BE2C (cell line): ENCODE measurements around the gene KIN.

Source experiments
- DNase-seq: peaks from one replicate; pipeline ENCODE4 v3.0.0-alpha.2; 2020
- H3K27me3 ChIP-seq: fragments of 250-450 bp; sonication (Bioruptor Pico); 2 replicates; pipeline ENCODE4 v1.5.1; 2020; ENCODE audit warnings: mild to moderate bottlenecking
- H3K36me3 ChIP-seq: fragments of 250-450 bp; sonication (Bioruptor Pico); 2 replicates; pipeline ENCODE4 v1.5.1; 2020; ENCODE audit warnings: mild to moderate bottlenecking
- H3K4me1 ChIP-seq: fragments of 250-450 bp; sonication (Bioruptor Pico); 2 replicates; pipeline ENCODE4 v1.5.1; 2020
- H3K4me3 ChIP-seq: 2 replicates; pipeline ENCODE4 v1.5.1; 2011; ENCODE audit warnings: low read depth, low read length
- H3K9me3 ChIP-seq: fragments of 250-450 bp; sonication (Bioruptor Pico); 2 replicates; pipeline ENCODE4 v1.5.1; 2020
- TF ChIP-seq, protein P1 (sequence below): IDR thresholded peaks from 2 replicates; pipeline ENCODE4 v1.5.1; 2012; ENCODE audit warnings: mild to moderate bottlenecking, low read depth, low read length

KIN gene

DNA sequence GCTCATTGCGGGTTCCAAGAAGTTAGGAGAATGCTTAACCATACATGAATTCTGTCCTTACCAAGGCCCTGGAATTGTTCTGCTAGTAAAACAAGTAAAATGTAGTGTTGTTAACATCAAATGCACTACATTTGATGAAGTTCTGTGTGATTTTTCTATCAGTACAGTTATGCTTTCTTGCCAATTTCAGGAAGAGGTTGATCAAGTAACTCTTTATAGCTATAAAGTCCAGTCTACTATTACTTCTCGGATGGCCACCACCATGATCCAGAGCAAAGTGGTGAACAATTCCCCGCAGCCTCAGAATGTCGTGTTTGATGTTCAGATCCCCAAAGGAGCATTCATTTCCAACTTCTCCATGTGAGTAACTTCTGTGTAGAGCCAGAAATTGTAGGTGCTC lies 79.0 kb downstream of the KIN start:
- Histone ChIP-seq H3K4me3 (no peak overlapping the region), H3K27me3 (peaks cover 36% of the 10 kb centered on the region), H3K36me3 (no peaks in the 10 kb centered on the region), H3K4me1 (no peaks in the 10 kb centered on the region), H3K9me3 (no peaks in the 10 kb centered on the region)
- TF ChIP-seq, protein P1, sequence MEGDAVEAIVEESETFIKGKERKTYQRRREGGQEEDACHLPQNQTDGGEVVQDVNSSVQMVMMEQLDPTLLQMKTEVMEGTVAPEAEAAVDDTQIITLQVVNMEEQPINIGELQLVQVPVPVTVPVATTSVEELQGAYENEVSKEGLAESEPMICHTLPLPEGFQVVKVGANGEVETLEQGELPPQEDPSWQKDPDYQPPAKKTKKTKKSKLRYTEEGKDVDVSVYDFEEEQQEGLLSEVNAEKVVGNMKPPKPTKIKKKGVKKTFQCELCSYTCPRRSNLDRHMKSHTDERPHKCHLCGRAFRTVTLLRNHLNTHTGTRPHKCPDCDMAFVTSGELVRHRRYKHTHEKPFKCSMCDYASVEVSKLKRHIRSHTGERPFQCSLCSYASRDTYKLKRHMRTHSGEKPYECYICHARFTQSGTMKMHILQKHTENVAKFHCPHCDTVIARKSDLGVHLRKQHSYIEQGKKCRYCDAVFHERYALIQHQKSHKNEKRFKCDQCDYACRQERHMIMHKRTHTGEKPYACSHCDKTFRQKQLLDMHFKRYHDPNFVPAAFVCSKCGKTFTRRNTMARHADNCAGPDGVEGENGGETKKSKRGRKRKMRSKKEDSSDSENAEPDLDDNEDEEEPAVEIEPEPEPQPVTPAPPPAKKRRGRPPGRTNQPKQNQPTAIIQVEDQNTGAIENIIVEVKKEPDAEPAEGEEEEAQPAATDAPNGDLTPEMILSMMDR: no peak
- DNase-seq: no peak

DNA sequence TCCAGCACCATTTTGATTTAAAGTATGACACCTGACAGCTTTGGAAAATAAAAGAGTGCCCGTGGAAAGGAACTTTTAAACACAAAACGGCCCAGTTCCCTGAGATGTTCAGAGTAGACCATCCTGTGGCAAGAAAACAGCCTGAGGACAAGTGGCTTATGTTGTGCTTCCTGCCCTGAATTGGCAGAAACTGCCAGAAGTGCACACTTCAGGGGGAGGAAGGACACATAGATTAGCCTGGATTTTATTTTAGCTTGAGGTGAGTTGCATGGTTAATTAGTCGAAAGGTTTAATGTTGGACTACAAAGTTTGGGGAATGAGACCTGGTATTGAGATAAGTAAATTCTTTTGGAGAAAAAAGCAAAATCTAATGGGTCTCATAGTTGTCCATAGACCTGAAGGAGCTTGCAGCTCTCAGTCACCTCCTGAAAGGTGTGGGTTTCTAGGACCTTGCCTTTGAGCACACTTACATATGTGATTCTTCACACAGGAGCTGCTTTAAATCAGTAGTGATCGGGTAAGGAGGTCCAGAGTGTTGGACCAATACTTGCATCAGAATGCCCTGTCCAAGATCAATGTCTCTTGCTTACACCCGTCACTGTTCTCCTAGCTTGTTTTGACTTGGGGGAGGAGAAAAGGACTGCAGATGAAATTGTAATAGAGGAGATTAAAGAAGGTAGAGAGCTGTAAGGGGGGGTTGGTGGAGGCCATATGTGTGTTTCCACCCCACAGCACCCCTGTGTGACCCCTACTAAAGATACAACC lies 79.8 kb downstream of the KIN start:
- Histone ChIP-seq H3K9me3 (no peaks in the 10 kb centered on the region), H3K4me1 (no peaks in the 10 kb centered on the region), H3K4me3 (no peak overlapping the region), H3K36me3 (no peaks in the 10 kb centered on the region), H3K27me3 (peaks cover 43% of the 10 kb centered on the region)
- DNase-seq: no peak
- TF ChIP-seq, protein P1: no peak

DNA sequence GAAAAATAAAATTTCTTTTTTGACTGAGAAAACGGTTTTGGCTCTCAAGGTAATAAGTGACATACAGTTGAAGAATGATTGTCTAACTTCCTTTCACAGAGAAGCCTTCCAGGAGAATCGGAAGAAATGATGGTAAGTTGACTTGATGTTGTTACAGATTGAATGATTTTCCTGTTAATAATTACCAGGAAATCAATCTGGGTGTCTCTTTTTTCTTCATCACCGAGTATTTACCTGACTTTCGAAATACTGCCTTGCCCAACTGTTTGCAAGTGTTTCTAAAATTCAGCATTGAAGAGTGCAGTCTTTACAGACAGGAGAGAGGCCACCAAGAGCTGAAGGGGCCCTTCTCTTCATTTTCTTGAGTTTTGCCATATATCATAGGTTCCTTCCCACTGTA lies 80.7 kb downstream of the KIN start:
- Histone ChIP-seq H3K4me1 (no peaks in the 10 kb centered on the region), H3K36me3 (no peaks in the 10 kb centered on the region), H3K4me3 (no peak overlapping the region), H3K9me3 (no peaks in the 10 kb centered on the region), H3K27me3 (peaks cover 49% of the 10 kb centered on the region)
- TF ChIP-seq, protein P1: no peak
- no peak for DNase-seq

DNA sequence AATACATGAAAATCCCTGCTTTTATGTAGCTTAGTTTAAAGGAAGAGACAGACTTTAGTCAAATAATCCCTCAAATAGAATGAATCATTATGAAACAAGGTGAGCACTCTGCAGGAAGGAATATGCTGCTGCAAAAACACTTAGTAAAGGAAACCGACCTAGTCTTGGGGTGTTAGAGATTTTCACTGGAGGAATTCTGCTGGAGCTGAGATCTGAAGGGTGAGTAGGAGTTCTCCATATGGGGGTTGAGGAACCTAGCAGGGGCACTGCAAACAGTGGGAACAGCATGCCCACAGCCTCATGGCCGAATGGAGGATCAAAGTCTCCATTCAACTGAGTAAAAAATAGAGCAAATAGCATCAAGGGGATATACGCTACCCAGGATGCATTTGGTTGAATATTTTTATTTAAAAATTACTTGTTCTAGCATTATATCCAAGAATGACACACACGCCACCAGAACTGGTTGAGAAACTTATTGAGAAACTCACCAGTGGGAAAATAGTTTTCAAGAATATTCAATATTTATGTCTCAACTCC lies 81.2 kb downstream of the KIN start:
- H3K27me3 ChIP-seq: peaks cover 54% of the 10 kb centered on the region
- no peaks in the 10 kb centered on the region for H3K9me3 ChIP-seq
- no peak overlapping the region for H3K4me3 ChIP-seq
- H3K36me3 ChIP-seq: no peaks in the 10 kb centered on the region
- H3K4me1 ChIP-seq: no peaks in the 10 kb centered on the region
- TF ChIP-seq, protein P1: no peak
- no peak for DNase-seq

DNA sequence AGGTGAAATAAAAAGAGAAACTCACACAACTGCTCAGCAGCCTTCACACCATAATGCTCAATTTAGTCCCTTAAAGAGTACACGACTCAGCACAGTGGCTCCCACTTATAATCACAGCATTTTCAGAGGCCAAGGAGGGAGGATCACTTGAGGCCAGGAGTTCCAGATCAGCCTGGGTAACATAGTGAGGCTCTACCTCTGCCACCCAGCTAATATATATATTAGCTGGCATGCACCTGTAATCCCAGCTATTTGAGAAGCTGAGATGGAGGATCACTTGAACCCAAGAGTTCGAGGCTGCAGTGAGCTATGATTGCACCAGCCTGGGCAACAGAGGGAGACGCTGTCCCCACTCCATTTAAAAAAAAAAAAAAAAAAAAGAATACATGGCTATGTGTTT lies 82.5 kb downstream of the KIN start:
- Histone ChIP-seq H3K4me3 (no peak overlapping the region), H3K9me3 (no peaks in the 10 kb centered on the region), H3K4me1 (no peaks in the 10 kb centered on the region), H3K27me3 (peaks cover 54% of the 10 kb centered on the region), H3K36me3 (no peaks in the 10 kb centered on the region)
- DNase-seq: no peak
- TF ChIP-seq, protein P1: no peak
